Astrocyte of the cerebellum (primary cell): ENCODE results near the gene GGNBP2.
"Not testable (repeated sequence)": the region's sequence is repeated elsewhere in the genome, so short reads cannot be mapped to it uniquely, and the experiment has no call there.

Experiments used
- DNase-seq: peaks from one replicate; pipeline ENCODE4 v3.0.0-alpha.2; 2011; ENCODE audit warnings: low read depth
- H3K4me3 ChIP-seq: 2 replicates; pipeline ENCODE4 v1.5.1; 2011; ENCODE audit warnings: mild to moderate bottlenecking, low read depth, low read length, moderate library complexity
- in situ Hi-C: cut with HindIII; loops from 2 replicates; pipeline ENCODE4 v1.10.0; 2017; ENCODE audit warnings: low sequenced_read_pairs
- TF ChIP-seq, protein P1 (sequence below): IDR thresholded peaks from 2 replicates; pipeline ENCODE4 v1.5.1; 2012; ENCODE audit warnings: low read length, low read depth, moderate library complexity, mild to moderate bottlenecking; ENCODE audit errors: missing control alignments

The GGNBP2 gene

DNA sequence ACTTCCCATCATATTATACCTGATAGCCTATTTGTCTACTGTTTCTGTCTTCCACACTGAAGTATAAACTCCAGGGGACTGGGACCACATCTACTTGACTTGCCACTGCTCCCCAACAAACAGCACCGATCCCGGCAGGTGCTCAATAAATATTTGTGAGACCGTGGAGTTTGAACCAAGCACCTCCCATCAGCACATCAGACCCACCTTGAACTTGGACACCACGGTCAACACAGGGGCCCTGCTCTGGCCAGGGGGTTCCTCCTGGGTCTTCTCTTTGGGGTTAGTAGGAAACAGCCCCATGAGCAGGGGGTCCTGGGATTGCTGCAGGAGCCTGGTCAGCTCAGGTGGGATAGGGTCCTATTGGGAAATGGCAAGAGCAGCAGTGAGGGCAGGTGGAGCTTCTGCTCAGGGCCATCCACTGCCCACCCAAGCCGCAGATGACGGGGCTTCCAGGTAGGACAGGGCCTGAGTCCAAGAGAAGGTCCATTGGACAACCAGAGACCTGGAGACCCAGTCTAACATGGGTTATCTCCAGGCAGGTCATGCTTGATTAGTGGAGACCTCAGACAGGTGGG, 38.4 kb upstream of the GGNBP2 start:
- TF ChIP-seq, protein P1, sequence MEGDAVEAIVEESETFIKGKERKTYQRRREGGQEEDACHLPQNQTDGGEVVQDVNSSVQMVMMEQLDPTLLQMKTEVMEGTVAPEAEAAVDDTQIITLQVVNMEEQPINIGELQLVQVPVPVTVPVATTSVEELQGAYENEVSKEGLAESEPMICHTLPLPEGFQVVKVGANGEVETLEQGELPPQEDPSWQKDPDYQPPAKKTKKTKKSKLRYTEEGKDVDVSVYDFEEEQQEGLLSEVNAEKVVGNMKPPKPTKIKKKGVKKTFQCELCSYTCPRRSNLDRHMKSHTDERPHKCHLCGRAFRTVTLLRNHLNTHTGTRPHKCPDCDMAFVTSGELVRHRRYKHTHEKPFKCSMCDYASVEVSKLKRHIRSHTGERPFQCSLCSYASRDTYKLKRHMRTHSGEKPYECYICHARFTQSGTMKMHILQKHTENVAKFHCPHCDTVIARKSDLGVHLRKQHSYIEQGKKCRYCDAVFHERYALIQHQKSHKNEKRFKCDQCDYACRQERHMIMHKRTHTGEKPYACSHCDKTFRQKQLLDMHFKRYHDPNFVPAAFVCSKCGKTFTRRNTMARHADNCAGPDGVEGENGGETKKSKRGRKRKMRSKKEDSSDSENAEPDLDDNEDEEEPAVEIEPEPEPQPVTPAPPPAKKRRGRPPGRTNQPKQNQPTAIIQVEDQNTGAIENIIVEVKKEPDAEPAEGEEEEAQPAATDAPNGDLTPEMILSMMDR: no peak
- DNase-seq: no peak
- no peak overlapping the region for H3K4me3 ChIP-seq
- in situ Hi-C loops: no loop called here

DNA sequence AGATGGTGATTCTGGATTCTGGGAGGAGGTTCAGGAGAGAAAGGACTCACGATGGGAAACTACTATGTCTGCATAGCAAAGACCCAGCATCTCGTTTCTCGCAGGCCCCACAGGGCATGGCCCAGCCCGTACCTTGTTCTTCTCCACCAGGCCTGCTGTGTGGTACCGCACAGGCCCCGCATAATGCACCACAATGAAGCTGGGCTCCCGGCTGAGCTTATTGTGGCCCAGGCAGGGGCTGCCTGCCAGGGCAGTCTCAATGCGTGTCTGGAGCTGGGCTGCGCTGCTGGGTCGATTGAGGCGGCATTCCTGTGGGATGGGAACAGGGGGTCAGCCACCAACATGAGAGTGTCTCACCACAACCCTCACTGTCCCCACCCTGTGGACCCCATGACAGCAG, 37.9 kb upstream of the GGNBP2 start:
- DNase-seq: no peak
- in situ Hi-C loops: no loop called here
- TF ChIP-seq, protein P1: no peak
- H3K4me3 ChIP-seq: no peak overlapping the region

DNA sequence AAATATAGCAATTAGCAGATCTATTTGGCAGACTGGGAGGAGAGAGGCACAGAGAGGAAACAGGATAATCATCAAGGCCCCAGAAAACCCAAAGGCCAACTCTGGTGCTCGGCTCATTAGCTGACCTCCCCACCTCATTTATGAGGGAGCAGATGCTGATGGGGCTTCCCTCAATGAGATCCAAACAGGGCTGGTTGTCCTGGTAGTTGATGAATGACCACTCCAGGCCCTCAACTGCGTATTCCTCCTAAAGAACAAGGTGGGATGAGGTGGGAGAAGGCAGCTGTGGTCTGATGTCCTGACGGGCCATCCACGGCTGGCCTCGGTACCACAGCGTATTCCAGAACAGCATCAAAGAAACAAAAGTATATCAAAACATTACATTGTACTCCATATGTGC, 37.5 kb upstream of the GGNBP2 start:
- no peak overlapping the region for H3K4me3 ChIP-seq
- DNase-seq: no peak
- TF ChIP-seq, protein P1: no peak
- in situ Hi-C loops: no loop called here

DNA sequence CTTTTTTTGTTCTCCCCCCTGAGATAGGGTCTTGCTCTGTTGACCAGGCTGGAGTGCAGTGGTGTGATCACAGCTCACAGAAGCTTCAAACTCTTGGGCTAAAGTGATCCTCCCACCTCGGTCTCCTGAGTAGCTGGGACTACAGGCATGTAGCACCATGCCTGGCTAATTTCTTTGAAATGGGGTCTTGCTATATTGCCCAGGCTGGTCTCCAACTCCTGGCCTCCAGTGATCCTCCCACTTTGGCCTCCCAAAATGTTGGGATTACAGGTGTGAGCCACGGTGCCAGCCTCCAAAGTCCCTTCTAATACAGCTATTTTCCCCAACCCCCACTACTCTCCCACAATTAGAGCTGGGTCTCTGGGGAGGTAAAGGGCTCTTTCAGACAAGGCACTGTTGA, 36.3 kb upstream of the GGNBP2 start:
- in situ Hi-C loops, DNase-seq, H3K4me3 ChIP-seq: not testable (repeated sequence)

DNA sequence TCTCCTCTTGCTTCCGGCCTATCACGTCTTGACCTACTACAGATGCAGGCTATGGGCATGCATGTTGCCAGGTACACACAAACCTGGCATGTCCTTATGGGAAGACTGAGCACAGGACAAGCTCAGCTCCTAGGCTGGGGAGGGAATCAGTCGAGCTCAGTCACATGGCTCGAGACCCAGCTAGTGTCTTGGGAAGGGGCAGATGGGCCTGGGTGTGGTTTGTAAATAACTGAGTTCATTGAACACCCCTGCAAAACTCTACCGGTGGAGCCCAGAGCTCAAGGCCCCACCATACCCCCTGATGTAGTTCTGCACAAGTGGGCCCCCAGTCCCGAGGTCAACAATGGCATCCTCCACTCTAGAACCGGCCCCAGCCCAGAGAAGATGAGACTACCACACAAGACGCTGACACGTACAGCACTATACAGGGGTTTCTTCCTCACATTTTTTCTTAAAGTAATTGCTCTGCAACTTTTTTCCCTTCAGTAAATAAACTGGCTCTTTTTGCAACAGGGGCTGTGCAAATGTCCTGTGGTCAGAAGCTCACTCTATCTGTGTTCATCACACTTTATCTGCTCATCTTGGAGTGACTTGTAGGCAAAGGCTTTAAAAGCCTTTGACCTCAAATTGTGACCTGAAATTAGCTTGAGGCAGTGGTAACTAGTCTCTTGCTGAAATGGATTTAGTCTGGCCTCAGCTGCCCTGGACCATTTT, 35.3 kb upstream of the GGNBP2 start:
- in situ Hi-C loops: no loop called here
- no peak for DNase-seq
- TF ChIP-seq, protein P1: no peak
- H3K4me3 ChIP-seq: no peak overlapping the region

DNA sequence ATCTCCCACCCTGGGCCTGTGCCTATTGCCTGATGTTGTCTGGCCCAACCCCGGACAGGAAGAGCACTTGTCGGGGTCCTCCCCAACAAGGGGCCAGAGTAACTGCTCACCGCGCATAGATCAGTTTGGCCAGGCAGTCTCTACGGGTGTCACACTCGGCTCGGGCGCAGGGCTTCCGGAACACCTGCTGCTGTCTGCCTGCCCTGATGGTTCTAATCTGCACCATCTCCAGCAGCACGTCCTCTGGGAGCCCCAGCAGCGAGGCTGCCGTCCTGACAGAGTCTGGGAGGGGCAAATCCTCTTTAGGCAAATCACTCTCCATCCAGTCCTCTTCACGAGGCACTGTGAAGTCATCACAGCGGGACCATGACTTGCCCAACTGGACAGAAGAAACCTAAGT, 34.1 kb upstream of the GGNBP2 start:
- TF ChIP-seq, protein P1: no peak
- no peak for DNase-seq
- no peak overlapping the region for H3K4me3 ChIP-seq
- in situ Hi-C loops: no loop called here

DNA sequence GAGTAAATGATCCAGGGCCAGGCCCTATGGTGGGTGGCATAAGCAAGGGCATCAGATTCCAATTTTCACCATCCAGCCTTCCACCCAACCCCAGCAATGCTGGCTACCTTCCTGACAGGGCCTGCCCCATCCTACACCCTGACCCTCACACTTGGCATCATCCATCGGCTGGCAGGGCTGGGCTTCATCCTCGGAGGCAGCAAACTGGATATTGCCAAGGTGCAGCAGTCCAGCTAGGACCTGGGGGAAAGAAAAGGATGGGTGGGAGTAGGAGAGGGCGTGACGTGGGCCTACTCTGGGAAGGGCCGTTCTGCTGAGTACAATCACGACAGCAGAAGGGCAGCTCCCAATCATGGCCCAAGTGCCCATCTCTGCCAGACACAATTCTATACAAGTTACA, 33.5 kb upstream of the GGNBP2 start:
- no peak overlapping the region for H3K4me3 ChIP-seq

More for the DNA sequence above, 33.5 kb upstream of the GGNBP2 start:
- in situ Hi-C loops: no loop called here
- DNase-seq: no peak
- TF ChIP-seq, protein P1: no peak
